ENCODE results near the gene NEURL2.

The NEURL2 gene

GRCh38 chr20:45927071-45927878, 36.3 kb upstream of the NEURL2 start:
- no peaks in the 10 kb centered on the region for H3K36me3 Mint-ChIP-seq (ENCODE audit: low read depth)
- peaks cover 22% of the 10 kb centered on the region for H3K4me1 Mint-ChIP-seq
- no peaks in the 10 kb centered on the region for H3K9me3 Mint-ChIP-seq
- TF ChIP-seq CTCF (IDR thresholded peaks at IDR 0.05; ENCODE audit: unreplicated experiment in 3 of 3), result no peak
- no peak overlapping the region for H3K4me3 Mint-ChIP-seq
- no peaks in the 10 kb centered on the region for H3K27me3 Mint-ChIP-seq (ENCODE audit: low read depth)
- H3K27ac Mint-ChIP-seq, result peak overlapping the region in 2 of 3 experiments; percentile 26 to 41

- peaks cover 25% of the 10 kb centered on the region for H3K4me1 Mint-ChIP-seq
- H3K4me3 Mint-ChIP-seq, result no peak overlapping the region
- peak overlapping the region in 2 of 3 experiments; percentile 26 to 41 for H3K27ac Mint-ChIP-seq
- no peak for TF ChIP-seq CTCF (IDR thresholded peaks at IDR 0.05; ENCODE audit: unreplicated experiment in 3 of 3)
- no peaks in the 10 kb centered on the region for H3K36me3 Mint-ChIP-seq (ENCODE audit: low read depth)
- no peaks in the 10 kb centered on the region for H3K27me3 Mint-ChIP-seq (ENCODE audit: low read depth)
- H3K9me3 Mint-ChIP-seq, result no peaks in the 10 kb centered on the region
Measured at GRCh38 chr20:45926731-45927070, 35.7 kb upstream of the NEURL2 start.

- no peak for TF ChIP-seq CTCF (IDR thresholded peaks at IDR 0.05; ENCODE audit: unreplicated experiment in 3 of 3)
- Mint-ChIP-seq H3K27ac (peak overlapping the region; percentile 93 to 97 (median 96)), H3K9me3 (no peaks in the 10 kb centered on the region), H3K36me3 (ENCODE audit: low read depth) (no peaks in the 10 kb centered on the region), H3K4me1 (peaks cover 33% of the 10 kb centered on the region), H3K27me3 (ENCODE audit: low read depth) (no peaks in the 10 kb centered on the region), H3K4me3 (peak overlapping the region in 1 of 3 experiments; percentile 12)
Measured at GRCh38 chr20:45925821-45926506, 35.0 kb upstream of the NEURL2 start.

- H3K9me3 Mint-ChIP-seq, result no peaks in the 10 kb centered on the region
Measured at GRCh38 chr20:45924391-45925261, 33.6 kb upstream of the NEURL2 start.

More at GRCh38 chr20:45924391-45925261, 33.6 kb upstream of the NEURL2 start:
- peak overlapping the region; percentile 54 to 69 (median 64) for H3K4me3 Mint-ChIP-seq
- H3K36me3 Mint-ChIP-seq (ENCODE audit: low read depth), result no peaks in the 10 kb centered on the region
- H3K27me3 Mint-ChIP-seq (ENCODE audit: low read depth), result no peaks in the 10 kb centered on the region
- TF ChIP-seq CTCF (IDR thresholded peaks at IDR 0.05; ENCODE audit: unreplicated experiment in 3 of 3), result no peak
- H3K27ac Mint-ChIP-seq, result peak overlapping the region; percentile 93 to 97 (median 96)
- H3K4me1 Mint-ChIP-seq, result peaks cover 46% of the 10 kb centered on the region
